ENCODE data around the gene AATK. TPM values are rescaled to one million over a fixed set of nuclear protein-coding genes. Genes with fewer than 3 reads are reported as not detected.

AATK gene
- polyA plus RNA-seq, 1 donor (not counting 4 experiments of a cell fraction or from before 2014, with no cell fraction given) = 0.16 TPM

DNA sequence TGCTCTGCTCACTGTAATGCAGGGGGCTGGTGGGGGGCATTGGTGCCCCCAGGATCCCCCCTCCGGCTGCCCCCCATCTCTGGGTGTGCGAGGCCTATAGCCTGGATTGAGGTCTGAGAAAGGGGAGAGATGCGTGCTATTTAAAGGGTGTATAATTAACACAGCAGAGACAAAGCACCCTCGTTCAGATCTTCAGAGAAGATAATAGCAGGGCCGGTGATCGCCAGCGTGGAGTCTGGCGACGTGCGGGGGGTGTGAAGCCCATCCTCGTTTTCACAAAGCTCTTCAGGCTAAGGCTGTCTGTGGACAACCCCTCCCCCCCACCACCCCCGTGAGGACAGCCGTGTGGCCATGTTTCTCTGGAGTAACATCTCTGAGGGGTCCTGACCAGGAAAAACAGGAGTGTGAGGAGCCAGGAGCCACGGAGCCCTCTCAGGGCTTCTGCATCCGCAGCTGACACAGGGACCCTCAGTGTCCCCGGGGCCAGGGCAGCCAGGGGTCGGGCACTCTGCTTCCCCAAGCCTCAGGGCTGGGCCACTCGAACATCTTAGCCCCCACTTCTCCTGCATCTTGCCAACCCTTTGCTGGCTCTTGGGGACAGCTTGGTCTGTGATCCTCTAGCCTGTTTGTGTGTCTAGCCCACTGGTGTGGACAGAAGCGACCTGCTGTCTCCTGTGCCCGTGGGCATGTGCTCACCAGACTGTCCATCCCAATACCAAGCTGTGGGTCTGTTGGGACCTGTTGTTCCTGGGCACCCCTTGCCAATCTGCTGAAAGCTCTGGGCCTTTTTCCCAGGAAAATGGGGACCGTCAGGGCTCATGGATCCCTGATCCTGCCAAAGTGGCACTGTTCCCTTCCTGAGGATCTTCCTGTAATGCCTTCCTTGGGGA lies 72.2 kb downstream of the AATK start:
- Histone ChIP-seq H3K9me1 (ENCODE audit: control insufficient read depth, extremely low read depth, insufficient read depth, low read length) (peaks cover 8% of the 10 kb centered on the region), H3K79me2 (ENCODE audit: control insufficient read depth, insufficient read depth, low read length) (peaks cover 7% of the 10 kb centered on the region), H3K27me3 (ENCODE audit: control insufficient read depth, extremely low read depth, insufficient read depth, low read length) (no peaks in the 10 kb centered on the region), H3K9ac (ENCODE audit: control insufficient read depth, extremely low read depth, insufficient read depth, low read length) (peak overlapping the region; percentile 80), H3K4me3 (ENCODE audit: control insufficient read depth in 2 of 3, extremely low read depth in 1 of 3, insufficient read depth in 2 of 3, low read depth in 1 of 3, low read length in 3 of 3) (no peak overlapping the region), H3K4me2 (ENCODE audit: control insufficient read depth, extremely low read depth, insufficient read depth, low read depth, low read length) (peak overlapping the region; percentile 11), H2AFZ (ENCODE audit: control insufficient read depth, low read length) (no peak overlapping the region), H3K9me3 (ENCODE audit: control insufficient read depth, low read depth, low read length) (no peaks in the 10 kb centered on the region), H3K27ac (ENCODE audit: control insufficient read depth, insufficient read depth, low read length) (peak overlapping the region; percentile 86), H3K36me3 (ENCODE audit: control insufficient read depth in 2 of 2, extremely low read depth in 1 of 2, insufficient read depth in 2 of 2, low read length in 2 of 2) (peaks cover 9 to 45% of the 10 kb centered on the region in 2 experiments), H3K4me1 (ENCODE audit: control insufficient read depth, extremely low read depth, insufficient read depth, low read length) (peaks cover 85% of the 10 kb centered on the region), H4K20me1 (ENCODE audit: control insufficient read depth, extremely low read depth, insufficient read depth, low read length) (no peaks in the 10 kb centered on the region)
- TF ChIP-seq, protein P1, sequence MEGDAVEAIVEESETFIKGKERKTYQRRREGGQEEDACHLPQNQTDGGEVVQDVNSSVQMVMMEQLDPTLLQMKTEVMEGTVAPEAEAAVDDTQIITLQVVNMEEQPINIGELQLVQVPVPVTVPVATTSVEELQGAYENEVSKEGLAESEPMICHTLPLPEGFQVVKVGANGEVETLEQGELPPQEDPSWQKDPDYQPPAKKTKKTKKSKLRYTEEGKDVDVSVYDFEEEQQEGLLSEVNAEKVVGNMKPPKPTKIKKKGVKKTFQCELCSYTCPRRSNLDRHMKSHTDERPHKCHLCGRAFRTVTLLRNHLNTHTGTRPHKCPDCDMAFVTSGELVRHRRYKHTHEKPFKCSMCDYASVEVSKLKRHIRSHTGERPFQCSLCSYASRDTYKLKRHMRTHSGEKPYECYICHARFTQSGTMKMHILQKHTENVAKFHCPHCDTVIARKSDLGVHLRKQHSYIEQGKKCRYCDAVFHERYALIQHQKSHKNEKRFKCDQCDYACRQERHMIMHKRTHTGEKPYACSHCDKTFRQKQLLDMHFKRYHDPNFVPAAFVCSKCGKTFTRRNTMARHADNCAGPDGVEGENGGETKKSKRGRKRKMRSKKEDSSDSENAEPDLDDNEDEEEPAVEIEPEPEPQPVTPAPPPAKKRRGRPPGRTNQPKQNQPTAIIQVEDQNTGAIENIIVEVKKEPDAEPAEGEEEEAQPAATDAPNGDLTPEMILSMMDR (optimal IDR thresholded peaks at IDR 0.05 in 1 of 3, IDR thresholded peaks at IDR 0.05 in 1 of 3, conservative IDR thresholded peaks at IDR 0.05 in 1 of 3; ENCODE audit: extremely low read depth in 1 of 3, insufficient read depth in 2 of 3, low read length in 3 of 3) = no peak
- TF ChIP-seq EZH2 (IDR thresholded peaks at IDR 0.05; ENCODE audit: low read length) = no peak
- DNase-seq (ENCODE audit: low read depth, low spot score) (no peak), FAIRE-seq (no peak)
- dilution Hi-C loops (cut with MboI; ENCODE audit: extremely low pct_ligation_motif_present, low sequenced_read_pairs) = no loop called here

DNA sequence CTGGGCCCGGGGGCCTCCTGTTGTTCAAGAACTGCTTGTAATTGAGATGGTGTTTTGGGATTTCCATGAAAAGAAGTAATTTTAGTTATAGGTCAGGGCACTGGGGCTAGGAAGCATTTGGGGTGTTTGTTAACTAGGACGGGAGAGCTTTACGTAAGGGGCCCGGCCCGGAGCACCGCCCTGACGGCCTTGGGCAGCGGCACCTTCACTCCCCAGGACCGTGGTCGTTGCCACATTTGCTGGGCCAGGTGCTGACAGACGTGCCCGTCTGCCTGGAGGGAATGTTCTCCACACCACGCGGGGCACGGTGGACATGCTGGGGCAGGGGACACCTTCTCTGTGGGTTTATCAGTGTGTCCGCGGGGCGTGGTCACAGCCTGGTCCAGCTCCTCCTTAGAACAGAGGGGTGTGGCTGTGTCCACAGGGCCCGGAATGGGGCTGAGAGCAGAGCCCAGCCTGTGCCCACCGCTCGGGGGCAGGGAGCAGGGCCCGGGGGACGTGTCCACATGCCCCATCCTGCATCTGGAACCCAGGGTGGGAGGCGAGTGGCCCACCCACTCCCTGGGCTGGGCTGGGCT lies 73.4 kb downstream of the AATK start:
- no peaks in the 10 kb centered on the region for H3K27me3 ChIP-seq (ENCODE audit: control insufficient read depth, extremely low read depth, insufficient read depth, low read length)
- H3K4me1 ChIP-seq (ENCODE audit: control insufficient read depth, extremely low read depth, insufficient read depth, low read length) = peaks cover 91% of the 10 kb centered on the region
- H3K4me2 ChIP-seq (ENCODE audit: control insufficient read depth, extremely low read depth, insufficient read depth, low read depth, low read length) = peak overlapping the region; percentile 64
- peak overlapping the region; percentile 70 for H3K27ac ChIP-seq (ENCODE audit: control insufficient read depth, insufficient read depth, low read length)
- H4K20me1 ChIP-seq (ENCODE audit: control insufficient read depth, extremely low read depth, insufficient read depth, low read length) = no peaks in the 10 kb centered on the region
- H3K9ac ChIP-seq (ENCODE audit: control insufficient read depth, extremely low read depth, insufficient read depth, low read length) = peak overlapping the region; percentile 71
- peaks cover 8% of the 10 kb centered on the region for H3K9me1 ChIP-seq (ENCODE audit: control insufficient read depth, extremely low read depth, insufficient read depth, low read length)
- peaks cover 12% of the 10 kb centered on the region for H3K79me2 ChIP-seq (ENCODE audit: control insufficient read depth, insufficient read depth, low read length)
- TF ChIP-seq, protein P1 (optimal IDR thresholded peaks at IDR 0.05 in 1 of 3, IDR thresholded peaks at IDR 0.05 in 1 of 3, conservative IDR thresholded peaks at IDR 0.05 in 1 of 3; ENCODE audit: extremely low read depth in 1 of 3, insufficient read depth in 2 of 3, low read length in 3 of 3) = no peak
- TF ChIP-seq EZH2 (IDR thresholded peaks at IDR 0.05; ENCODE audit: low read length) = no peak
- FAIRE-seq (peak; percentile 39), DNase-seq (ENCODE audit: low read depth, low spot score) (no peak)
- dilution Hi-C loops (cut with MboI; ENCODE audit: extremely low pct_ligation_motif_present, low sequenced_read_pairs) = no loop called here
- H3K36me3 ChIP-seq (ENCODE audit: control insufficient read depth in 2 of 2, extremely low read depth in 1 of 2, insufficient read depth in 2 of 2, low read length in 2 of 2) = peaks cover 17 to 50% of the 10 kb centered on the region in 2 experiments
- H3K9me3 ChIP-seq (ENCODE audit: control insufficient read depth, low read depth, low read length) = no peaks in the 10 kb centered on the region
- H3K4me3 ChIP-seq (ENCODE audit: control insufficient read depth in 2 of 3, extremely low read depth in 1 of 3, insufficient read depth in 2 of 3, low read depth in 1 of 3, low read length in 3 of 3) = peak overlapping the region in 1 of 3 experiments; percentile 13
- H2AFZ ChIP-seq (ENCODE audit: control insufficient read depth, low read length) = no peak overlapping the region

All from keratinocyte (primary cell).